Esophagus muscularis mucosa (tissue), 4 donors: Measurements from ENCODE around the gene TTI1.

Experiments used
- EP300 ChIP-seq: sonication (generic); formaldehyde crosslinking; IDR thresholded peaks from one replicate; pipeline ENCODE4 v1.6.1; 2017; ENCODE audit warnings: antibody characterized with exemption
- POLR2A ChIP-seq: fragments of 450-650 bp; IDR thresholded peaks from one replicate; pipeline ENCODE4 v1.6.1; 2017; ENCODE audit warnings: antibody characterized with exemption, moderate library complexity, mild to moderate bottlenecking, low read depth
- TF ChIP-seq, protein P1 (sequence below), 3 experiments: fragments of 200-600 bp in 2 of 3; fragments of 450-650 bp in 1 of 3; sonication (generic) in 2 of 3; IDR thresholded peaks; one replicate each; pipeline ENCODE4 v1.5.1; 2017 to 2019; ENCODE audit warnings: antibody characterized with exemption in 3 of 3, mild to moderate bottlenecking in 2 of 3, moderate library complexity in 1 of 3

DNA sequence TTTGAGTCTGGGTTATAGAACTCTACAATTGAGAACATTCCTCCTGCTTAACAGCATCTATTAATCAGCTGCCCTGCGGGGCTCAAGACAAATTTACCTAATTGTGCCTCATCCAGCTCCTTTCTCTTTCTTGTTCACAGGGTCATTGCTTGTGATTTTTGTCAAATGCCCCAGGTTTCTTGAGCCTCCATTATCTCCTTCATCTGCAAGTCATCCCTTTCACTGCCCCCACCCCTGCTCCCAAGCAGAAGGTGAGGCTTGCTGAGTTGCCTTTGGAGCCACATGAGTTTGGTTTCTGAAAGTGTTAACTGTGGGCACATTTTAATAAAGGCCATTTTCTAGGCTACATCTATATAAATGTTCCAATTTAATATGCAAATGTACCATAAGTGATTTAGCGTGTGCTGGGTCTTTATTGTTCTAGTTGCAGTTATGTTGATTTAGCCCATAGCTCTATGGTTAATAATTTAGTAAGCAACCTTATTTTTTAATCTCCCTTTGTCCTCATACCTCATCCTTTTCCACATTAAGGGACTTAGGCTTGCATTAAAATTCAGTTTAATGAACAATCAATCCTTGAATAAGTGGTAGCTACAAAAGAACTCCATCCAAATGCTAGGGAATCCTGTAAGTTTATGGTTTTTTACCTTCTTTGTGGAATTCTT lies 74.3 kb downstream of the TTI1 start:
- TF ChIP-seq EP300, result no peak
- TF ChIP-seq, protein P1, sequence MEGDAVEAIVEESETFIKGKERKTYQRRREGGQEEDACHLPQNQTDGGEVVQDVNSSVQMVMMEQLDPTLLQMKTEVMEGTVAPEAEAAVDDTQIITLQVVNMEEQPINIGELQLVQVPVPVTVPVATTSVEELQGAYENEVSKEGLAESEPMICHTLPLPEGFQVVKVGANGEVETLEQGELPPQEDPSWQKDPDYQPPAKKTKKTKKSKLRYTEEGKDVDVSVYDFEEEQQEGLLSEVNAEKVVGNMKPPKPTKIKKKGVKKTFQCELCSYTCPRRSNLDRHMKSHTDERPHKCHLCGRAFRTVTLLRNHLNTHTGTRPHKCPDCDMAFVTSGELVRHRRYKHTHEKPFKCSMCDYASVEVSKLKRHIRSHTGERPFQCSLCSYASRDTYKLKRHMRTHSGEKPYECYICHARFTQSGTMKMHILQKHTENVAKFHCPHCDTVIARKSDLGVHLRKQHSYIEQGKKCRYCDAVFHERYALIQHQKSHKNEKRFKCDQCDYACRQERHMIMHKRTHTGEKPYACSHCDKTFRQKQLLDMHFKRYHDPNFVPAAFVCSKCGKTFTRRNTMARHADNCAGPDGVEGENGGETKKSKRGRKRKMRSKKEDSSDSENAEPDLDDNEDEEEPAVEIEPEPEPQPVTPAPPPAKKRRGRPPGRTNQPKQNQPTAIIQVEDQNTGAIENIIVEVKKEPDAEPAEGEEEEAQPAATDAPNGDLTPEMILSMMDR (IDR thresholded peaks at IDR 0.05), result no peak
- TF ChIP-seq POLR2A, result no peak
